Testis (tissue), 5 donors: Measurements from ENCODE around the gene CYSLTR1. TPM values are rescaled to one million over a fixed set of nuclear protein-coding genes. Genes with fewer than 3 reads are reported as not detected.

ENCODE experiments used
- DNase-seq: peaks from one replicate; pipeline ENCODE4 v3.0.0-alpha.2; 2019
- H3K27ac ChIP-seq, 2 donors: fragments of 200-600 bp; sonication (generic); one replicate each; pipeline ENCODE4 v1.5.1; 2019
- H3K27me3 ChIP-seq: fragments of 200-600 bp; sonication (generic); one replicate; pipeline ENCODE4 v1.5.1; 2019
- H3K36me3 ChIP-seq: fragments of 200-600 bp; sonication (generic); one replicate; pipeline ENCODE4 v1.5.1; 2017; ENCODE audit warnings: low read depth; ENCODE audit errors: missing control alignments
- H3K4me1 ChIP-seq: fragments of 200-600 bp; sonication (generic); one replicate; pipeline ENCODE4 v1.5.1; 2019
- H3K4me3 ChIP-seq, 2 donors: fragments of 200-600 bp; sonication (generic); one replicate each; pipeline ENCODE4 v1.5.1; 2017 to 2019
- H3K9me3 ChIP-seq: fragments of 200-600 bp; sonication (generic); one replicate; pipeline ENCODE4 v1.5.1; 2017
- CTCF ChIP-seq, 3 experiments: fragments of 450-650 bp in 2 of 3; fragments of 200-600 bp in 1 of 3; sonication (generic) in 1 of 3; IDR thresholded peaks; one replicate each; pipeline ENCODE4 v1.5.1; 2016 to 2019; ENCODE audit warnings: antibody characterized with exemption in 3 of 3, mild to moderate bottlenecking in 2 of 3, moderate library complexity in 1 of 3
- POLR2A ChIP-seq: fragments of 450-650 bp; IDR thresholded peaks from one replicate; pipeline ENCODE4 v1.6.1; 2017; ENCODE audit warnings: antibody characterized with exemption, mild to moderate bottlenecking, moderate library complexity
- WGBS, 2 donors: methylation state at CpG; one replicate each; pipeline ENCODE4 v1.1.5; 2018; 5-methylcytosine and 5-hydroxymethylcytosine counted together
- intact Hi-C: fragments of 100-400 bp; cut with DNase I; formaldehyde crosslinking; loops from one replicate; pipeline ENCODE4 v1.15.1; 2023; ENCODE audit warnings: low total_unique reads
- long read RNA-seq, 2 donors: transcript quantifications; one replicate each; lab custom pipeline, GENCODE V29; 2026
- polyA plus RNA-seq: library from polyadenylated mRNA; stranded (reverse); fragments of 350-450 nt; fragmentation: Illumina TruSeq; extraction: RNeasy Lipid Tissue Mini Kit (QIAGEN cat#74804); gene quantifications from one replicate; pipeline ENCODE4 v1.2.3, GENCODE V29; 2014; ENCODE audit warnings: low read depth, low replicate concordance; ENCODE audit not compliant: insufficient read depth
- total RNA-seq, 2 donors: library from RNA; depleted of rRNA; stranded (reverse); fragments of >200 nt; gene quantifications; one replicate each; pipeline ENCODE4 v1.2.3, GENCODE V29; 2016

Gene CYSLTR1
- total RNA-seq (under 1 TPM; 0.16 to 0.19 TPM), polyA plus RNA-seq (0.57 TPM)
- long read RNA-seq, donor 1, partial matches to known transcripts, result 0 of 1 reads
- long read RNA-seq, donor 1, other reads (novel, unspliced or antisense), result 0 of 1 reads
- long read RNA-seq, donor 2, result 0 reads

DNA sequence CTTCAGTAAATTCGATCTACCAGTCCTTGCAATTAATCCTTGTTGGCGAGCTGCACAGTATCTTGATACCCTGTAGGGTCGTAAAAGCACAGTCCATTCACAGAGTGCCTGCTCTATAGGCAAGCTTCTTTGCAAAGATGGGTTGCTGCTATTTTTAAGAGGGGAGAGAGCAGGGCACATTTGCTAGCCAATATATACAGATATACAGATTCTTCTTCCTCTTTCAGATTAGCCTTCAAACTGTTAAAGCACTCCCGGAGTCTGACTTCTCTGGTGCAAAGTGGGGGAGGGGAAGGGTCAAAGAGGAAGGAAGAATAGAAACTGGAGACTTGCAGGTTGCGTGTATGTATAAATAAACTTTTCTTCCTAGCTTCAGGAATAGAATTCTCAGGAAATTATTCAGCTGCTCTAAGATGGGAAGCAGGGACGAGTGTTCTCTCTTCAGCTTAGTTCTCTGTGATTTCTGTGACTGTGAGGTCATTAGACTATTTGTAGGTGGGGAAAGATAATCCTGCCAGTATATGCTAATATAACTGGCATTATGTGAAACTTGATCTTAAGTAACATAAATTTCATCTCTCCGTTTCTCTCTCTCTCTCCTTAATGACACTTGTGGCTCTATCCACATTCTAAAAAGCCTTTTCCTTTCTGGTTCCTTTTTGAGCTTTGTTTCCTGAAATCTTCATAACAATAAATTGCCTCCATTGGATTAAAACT lies at the start of gene CYSLTR1:
TSS of gene CYSLTR1 (minus strand) at position 242 of the 717 bp plus-strand sequence. CDS start 53,865 bp downstream, outside the sequence.
- Histone ChIP-seq H3K4me1 (no peaks in the 10 kb centered on the region), H3K4me3 (no peak within 1 kb of the TSS), H3K9me3 (no peaks in the 10 kb centered on the region), H3K36me3 (no peaks in the 10 kb centered on the region), H3K27me3 (no peaks in the 10 kb centered on the region), H3K27ac (no peak within 1 kb of the TSS)
- WGBS, 2 donors, result 17 to 25% methylated on average over 7 of the region's 7 CpGs
- no peak for TF ChIP-seq POLR2A
- TF ChIP-seq CTCF (IDR thresholded peaks at IDR 0.05), result no peak
- no peak for DNase-seq
- intact Hi-C loops, result no loop called here

DNA sequence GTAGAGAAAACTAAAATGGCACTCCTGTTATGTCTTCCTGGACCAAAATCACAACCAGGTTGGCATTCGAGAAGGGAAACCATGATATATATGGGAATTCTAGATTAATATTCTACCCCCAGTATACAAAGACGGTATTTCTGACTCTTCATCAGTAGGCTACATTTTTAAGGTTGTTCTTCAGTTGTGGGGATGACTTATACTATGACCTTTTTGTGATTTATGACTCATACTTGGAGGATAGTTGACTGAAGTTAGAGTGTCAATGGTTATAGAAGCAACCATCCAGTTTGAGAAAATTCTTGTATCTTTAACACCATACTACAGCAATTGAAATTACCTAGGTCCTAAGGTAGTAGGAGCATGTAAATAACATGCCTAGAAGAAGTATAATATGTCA lies 49.8 kb upstream of the CYSLTR1 start:
- Histone ChIP-seq H3K4me3 (no peak overlapping the region), H3K27ac (no peak overlapping the region), H3K27me3 (no peaks in the 10 kb centered on the region), H3K4me1 (no peaks in the 10 kb centered on the region), H3K36me3 (no peaks in the 10 kb centered on the region), H3K9me3 (no peaks in the 10 kb centered on the region)
- intact Hi-C loops, result no loop called here
- WGBS, 2 donors, result 65 to 84% methylated on average over 2 of the region's 2 CpGs
- DNase-seq, result no peak
- TF ChIP-seq CTCF (IDR thresholded peaks at IDR 0.05), result no peak
- TF ChIP-seq POLR2A, result no peak

- Histone ChIP-seq H3K36me3 (no peaks in the 10 kb centered on the region), H3K4me1 (no peaks in the 10 kb centered on the region), H3K27ac (no peak overlapping the region), H3K9me3 (no peaks in the 10 kb centered on the region), H3K4me3 (no peak overlapping the region), H3K27me3 (no peaks in the 10 kb centered on the region)
- intact Hi-C loops, result no loop called here
- TF ChIP-seq POLR2A, result no peak
- TF ChIP-seq CTCF (IDR thresholded peaks at IDR 0.05), result no peak
- DNase-seq, result no peak
These were observed 48.5 kb upstream of the CYSLTR1 start for GRCh38 chrX:78375894-78376293.

GRCh38 chrX:78366576-78366975 lies 39.2 kb upstream of the CYSLTR1 start:
- no peaks in the 10 kb centered on the region for H3K4me1 ChIP-seq
- intact Hi-C loops, result no loop called here
- TF ChIP-seq CTCF (IDR thresholded peaks at IDR 0.05) (no peak), POLR2A (no peak)
- no peak for DNase-seq
- no peaks in the 10 kb centered on the region for H3K27me3 ChIP-seq
- H3K9me3 ChIP-seq, result no peaks in the 10 kb centered on the region
- no peaks in the 10 kb centered on the region for H3K36me3 ChIP-seq
- no peak overlapping the region for H3K27ac ChIP-seq
- 83 to 100% methylated on average over 1 of the region's 1 CpG for WGBS, 2 donors
- H3K4me3 ChIP-seq, result no peak overlapping the region
